Breast epithelium (tissue), 4 donors: Measurements from ENCODE around the gene GCLC. TPM values are rescaled to one million over a fixed set of nuclear protein-coding genes. Genes with fewer than 3 reads are reported as not detected.

Source experiments
- DNase-seq, 2 donors: peaks; one replicate each; pipeline ENCODE4 v3.0.0-alpha.2; 2019; ENCODE audit warnings: low spot score in 2 of 2
- H3K27ac ChIP-seq, 2 donors: fragments of 200-600 bp; sonication (generic) in 1 of 2; one replicate each; pipeline ENCODE4 v1.5.1; 2016 to 2019; ENCODE audit warnings: mild to moderate bottlenecking in 1 of 2
- H3K27me3 ChIP-seq, 2 donors: fragments of 200-600 bp; sonication (generic) in 1 of 2; one replicate each; pipeline versions ENCODE4 v1.5.1 to v1.6.0; 2017 to 2019; ENCODE audit warnings: control low read depth in 1 of 2, mild to moderate bottlenecking in 1 of 2
- H3K36me3 ChIP-seq: fragments of 200-600 bp; one replicate; pipeline ENCODE4 v1.5.1; 2019
- H3K4me1 ChIP-seq, 2 donors: fragments of 200-600 bp; sonication (generic); one replicate each; pipeline ENCODE4 v1.5.1; 2016 to 2019; ENCODE audit warnings: control low read depth in 1 of 2
- H3K4me3 ChIP-seq, 3 donors: fragments of 200-600 bp; sonication (generic); 1 replicate in 2 of 3; 2 replicates in 1 of 3; pipeline ENCODE4 v1.5.1; 2016 to 2019; ENCODE audit warnings: mild to moderate bottlenecking in 3 of 3, moderate library complexity in 2 of 3
- H3K9me3 ChIP-seq, 2 donors: fragments of 200-600 bp; sonication (generic) in 1 of 2; one replicate each; pipeline ENCODE4 v1.5.1; 2016 to 2019; ENCODE audit warnings: control low read depth in 1 of 2
- CTCF ChIP-seq, 3 donors: fragments of 450-650 bp; IDR thresholded peaks; one replicate each; pipeline ENCODE4 v1.5.1; 2016 to 2017; ENCODE audit warnings: antibody characterized with exemption in 3 of 3, mild to moderate bottlenecking in 3 of 3, moderate library complexity in 3 of 3
- POLR2A ChIP-seq: fragments of 450-650 bp; IDR thresholded peaks from one replicate; pipeline ENCODE4 v1.6.1; 2016; ENCODE audit warnings: antibody characterized with exemption, mild to moderate bottlenecking, moderate library complexity
- POLR2AphosphoS5 ChIP-seq, 3 donors: sonication (generic); formaldehyde crosslinking; IDR thresholded peaks; one replicate each; pipeline ENCODE4 v1.6.1; 2017; ENCODE audit warnings: antibody characterized with exemption in 3 of 3
- intact Hi-C: fragments of 100-400 bp; cut with DNase I; formaldehyde crosslinking; loops from one replicate; pipeline ENCODE4 v1.15.1; 2023; ENCODE audit warnings: low total_unique reads
- total RNA-seq, 3 donors: library from RNA; depleted of rRNA; stranded (reverse); fragments of >200 nt; gene quantifications; one replicate each; pipeline ENCODE4 v1.1.0, GENCODE V29; 2016

Gene GCLC
- total RNA-seq, 3 donors from 2014 or later = 33.8 to 50.6 (median 39.0) TPM

- no peaks in the 10 kb centered on the region for H3K27me3 ChIP-seq
- no peaks in the 10 kb centered on the region for H3K4me1 ChIP-seq
- DNase-seq = no peak
- H3K4me3 ChIP-seq = no peak overlapping the region
- no peak overlapping the region for H3K27ac ChIP-seq
- TF ChIP-seq POLR2AphosphoS5 (IDR thresholded peaks at IDR 0.05) = no peak
- no peak for TF ChIP-seq CTCF (IDR thresholded peaks at IDR 0.05)
- TF ChIP-seq POLR2A = no peak
- no peaks in the 10 kb centered on the region for H3K36me3 ChIP-seq
- H3K9me3 ChIP-seq = no peaks in the 10 kb centered on the region
- intact Hi-C loops = loop anchor here (1.0 kb wide), 1 partner anchor 18 kb away; no protein-coding TSS in a partner anchor
Observed at GRCh38 chr6:53456809-53457208, 88.1 kb downstream of the GCLC start.

GRCh38 chr6:53455678-53456077, 89.2 kb downstream of the GCLC start:
- Histone ChIP-seq H3K4me1 (no peaks in the 10 kb centered on the region), H3K27ac (no peak overlapping the region), H3K4me3 (no peak overlapping the region), H3K9me3 (no peaks in the 10 kb centered on the region), H3K36me3 (no peaks in the 10 kb centered on the region), H3K27me3 (no peaks in the 10 kb centered on the region)
- TF ChIP-seq CTCF (IDR thresholded peaks at IDR 0.05) (no peak), POLR2AphosphoS5 (IDR thresholded peaks at IDR 0.05) (no peak), POLR2A (no peak)
- no peak for DNase-seq
- intact Hi-C loops = no loop called here

GRCh38 chr6:53451165-53451564, 93.7 kb downstream of the GCLC start:
- Histone ChIP-seq H3K36me3 (no peaks in the 10 kb centered on the region), H3K4me3 (no peak overlapping the region), H3K4me1 (no peaks in the 10 kb centered on the region), H3K27me3 (no peaks in the 10 kb centered on the region), H3K27ac (no peak overlapping the region), H3K9me3 (no peaks in the 10 kb centered on the region)
- no peak for TF ChIP-seq POLR2AphosphoS5 (IDR thresholded peaks at IDR 0.05)
- TF ChIP-seq POLR2A = no peak
- no peak for TF ChIP-seq CTCF (IDR thresholded peaks at IDR 0.05)
- intact Hi-C loops = no loop called here
- DNase-seq = no peak

GRCh38 chr6:53447865-53448264, 97.0 kb downstream of the GCLC start:
- Histone ChIP-seq H3K9me3 (no peaks in the 10 kb centered on the region), H3K27ac (no peak overlapping the region), H3K36me3 (no peaks in the 10 kb centered on the region), H3K4me3 (no peak overlapping the region), H3K27me3 (no peaks in the 10 kb centered on the region), H3K4me1 (no peaks in the 10 kb centered on the region)
- intact Hi-C loops = no loop called here
- TF ChIP-seq POLR2A (no peak), POLR2AphosphoS5 (IDR thresholded peaks at IDR 0.05) (no peak), CTCF (IDR thresholded peaks at IDR 0.05) (no peak)
- no peak for DNase-seq

Other genes starting within 250 kb of the GCLC start
- 100 to 1,000 TPM; 245 to 427 (median 272) TPM for gene ELOVL5, start 196.2 kb downstream of the GCLC start, total RNA-seq
- gene KLHL31, start 120.7 kb upstream of the GCLC start, total RNA-seq = 10 to 100 TPM in 1 of 3 donors, 1 to 10 TPM in 2; 1.6 to 32.2 (median 1.8) TPM
- 10 to 100 TPM; 10.1 to 37.9 (median 37.4) TPM for gene LRRC1, start 249.9 kb upstream of the GCLC start, total RNA-seq